ENCODE measurements around the gene ZNF132. TPM values are rescaled to one million over a fixed set of nuclear protein-coding genes. Genes with fewer than 3 reads are reported as not detected.
"Not testable (repeated sequence)": the region's sequence is repeated elsewhere in the genome, so short reads cannot be mapped to it uniquely, and the experiment has no call there.

ZNF132 gene
- total RNA-seq, 2 experiments from 2014 or later, result 4.8 to 5.3 TPM

- Mint-ChIP-seq H3K4me3 (no peak overlapping the region), H3K27ac (no peak overlapping the region), H3K9me3 (peaks cover 2% of the 10 kb centered on the region), H3K36me3 (ENCODE audit: low read depth) (peaks cover 14% of the 10 kb centered on the region), H3K27me3 (no peaks in the 10 kb centered on the region), H3K4me1 (peaks cover 1% of the 10 kb centered on the region)
- ChIA-PET POLR2A (no interaction called here), CTCF (interaction anchor here (0.8 to 1.0 kb wide), 2 partner anchors 15 to 25 kb away, joined by 3 to 4 read pairs; no protein-coding TSS in a partner anchor)
- no peak for DNase-seq
Observed at GRCh38 chr19:58460039-58460438, 20.1 kb upstream of the ZNF132 start.

GRCh38 chr19:58456111-58456510, 16.2 kb upstream of the ZNF132 start:
- peaks cover 2% of the 10 kb centered on the region for H3K9me3 Mint-ChIP-seq

GRCh38 chr19:58455306-58455705, 15.4 kb upstream of the ZNF132 start:
- no peak overlapping the region for H3K27ac Mint-ChIP-seq
- DNase-seq, result no peak
- peaks cover 4% of the 10 kb centered on the region for H3K9me3 Mint-ChIP-seq
- no peak overlapping the region for H3K4me3 Mint-ChIP-seq
- POLR2A ChIA-PET, result no interaction called here
- H3K36me3 Mint-ChIP-seq (ENCODE audit: low read depth), result peaks cover 20% of the 10 kb centered on the region
- CTCF ChIA-PET, result interaction anchor here (1.2 to 1.6 kb wide), 2 partner anchors 11 to 14 kb away, joined by 3 read pairs; no protein-coding TSS in a partner anchor
- peaks cover 2% of the 10 kb centered on the region for H3K27me3 Mint-ChIP-seq
- H3K4me1 Mint-ChIP-seq, result peaks cover 27% of the 10 kb centered on the region

More at GRCh38 chr19:58456111-58456510, 16.2 kb upstream of the ZNF132 start:
- no peak for DNase-seq
- Mint-ChIP-seq H3K27me3 (peaks cover 2% of the 10 kb centered on the region), H3K4me1 (peaks cover 19% of the 10 kb centered on the region), H3K4me3 (no peak overlapping the region), H3K27ac (no peak overlapping the region), H3K36me3 (ENCODE audit: low read depth) (peaks cover 20% of the 10 kb centered on the region)
- ChIA-PET CTCF (no interaction called here), POLR2A (no interaction called here)

GRCh38 chr19:58453743-58454142, 13.8 kb upstream of the ZNF132 start:
- ChIA-PET POLR2A (no interaction called here), CTCF (interaction anchor here (1.6 kb wide), 1 partner anchor 9 kb away, joined by 3 read pairs; no protein-coding TSS in a partner anchor)
- peaks cover 18% of the 10 kb centered on the region for H3K36me3 Mint-ChIP-seq (ENCODE audit: low read depth)
- peaks cover 6% of the 10 kb centered on the region for H3K9me3 Mint-ChIP-seq
- H3K4me3 Mint-ChIP-seq, result no peak overlapping the region
- peaks cover 4% of the 10 kb centered on the region for H3K27me3 Mint-ChIP-seq
- no peak for DNase-seq
- H3K4me1 Mint-ChIP-seq, result peaks cover 27% of the 10 kb centered on the region
- peak overlapping the region; percentile 11 for H3K27ac Mint-ChIP-seq

- H3K27ac Mint-ChIP-seq, result peak within 1 kb of the TSS; percentile 63
- H3K4me3 Mint-ChIP-seq, result peak within 1 kb of the TSS; percentile 78
Observed at GRCh38 chr19:58451358-58452101, 11.6 kb upstream of the ZNF132 start, which contains the start of gene ZNF324B. Gene ZNF324B (plus strand): TSS chr19:58451622. CDS start chr19:58453702, 2,080 bp downstream.

GRCh38 chr19:58450856-58451357, 11.0 kb upstream of the ZNF132 start:
- DNase-seq, result no peak
- H3K27ac Mint-ChIP-seq, result peak overlapping the region; percentile 3
- H3K36me3 Mint-ChIP-seq (ENCODE audit: low read depth), result peaks cover 7% of the 10 kb centered on the region
- H3K9me3 Mint-ChIP-seq, result peaks cover 11% of the 10 kb centered on the region
- POLR2A ChIA-PET, result no interaction called here
- peak overlapping the region; percentile 78 for H3K4me3 Mint-ChIP-seq
- CTCF ChIA-PET, result interaction anchor here (0.5 to 1.3 kb wide), 5 partner anchors 8 to 187 kb away, joined by 3 to 5 read pairs (median 4); no protein-coding TSS in a partner anchor
- H3K27me3 Mint-ChIP-seq, result peaks cover 6% of the 10 kb centered on the region
- H3K4me1 Mint-ChIP-seq, result peaks cover 25% of the 10 kb centered on the region

More at GRCh38 chr19:58451358-58452101, 11.6 kb upstream of the ZNF132 start, which contains the start of gene ZNF324B:
- Mint-ChIP-seq H3K9me3 (peaks cover 11% of the 10 kb centered on the region), H3K27me3 (peaks cover 6% of the 10 kb centered on the region), H3K36me3 (ENCODE audit: low read depth) (peaks cover 8% of the 10 kb centered on the region), H3K4me1 (peaks cover 25% of the 10 kb centered on the region)
- DNase-seq, result peak; percentile 97
- ChIA-PET POLR2A (no interaction called here), CTCF (interaction anchor here (0.5 to 1.3 kb wide), 4 partner anchors 9 to 187 kb away, joined by 3 to 5 read pairs (median 4); no protein-coding TSS in a partner anchor)

GRCh38 chr19:58449980-58450379, 10.0 kb upstream of the ZNF132 start:
- CTCF ChIA-PET, result interaction anchor here (0.7 to 1.7 kb wide), 3 partner anchors 8 to 16 kb away, joined by 3 to 4 read pairs (median 3); no protein-coding TSS in a partner anchor
- H3K36me3 Mint-ChIP-seq (ENCODE audit: low read depth); DNase-seq; H3K27me3 Mint-ChIP-seq; H3K27ac Mint-ChIP-seq; H3K4me3 Mint-ChIP-seq; POLR2A ChIA-PET: not testable (repeated sequence)
- peaks cover 25% of the 10 kb centered on the region for H3K4me1 Mint-ChIP-seq
- peaks cover 11% of the 10 kb centered on the region for H3K9me3 Mint-ChIP-seq

- peaks cover 25% of the 10 kb centered on the region for H3K4me1 Mint-ChIP-seq
- DNase-seq; H3K27ac Mint-ChIP-seq; POLR2A ChIA-PET; H3K36me3 Mint-ChIP-seq (ENCODE audit: low read depth); H3K27me3 Mint-ChIP-seq; H3K4me3 Mint-ChIP-seq: not testable (repeated sequence)
- peaks cover 11% of the 10 kb centered on the region for H3K9me3 Mint-ChIP-seq
- CTCF ChIA-PET, result interaction anchor here (0.6 to 1.7 kb wide), 2 partner anchors 7 to 70 kb away, joined by 3 read pairs; no protein-coding TSS in a partner anchor
Observed at GRCh38 chr19:58448860-58449259, 8.9 kb upstream of the ZNF132 start.

- POLR2A ChIA-PET, H3K27ac Mint-ChIP-seq, DNase-seq, H3K4me3 Mint-ChIP-seq, H3K27me3 Mint-ChIP-seq: not testable (repeated sequence)
- H3K36me3 Mint-ChIP-seq (ENCODE audit: low read depth), result peaks cover 28% of the 10 kb centered on the region
- H3K9me3 Mint-ChIP-seq, result peaks cover 24% of the 10 kb centered on the region
- H3K4me1 Mint-ChIP-seq, result peaks cover 27% of the 10 kb centered on the region
- CTCF ChIA-PET, result interaction anchor here (1.0 kb wide), 2 partner anchors 9 to 35 kb away, joined by 4 to 5 read pairs; partner anchors contain the start of genes ZNF324B and ZNF584
Observed at GRCh38 chr19:58442986-58443385, 3.0 kb upstream of the ZNF132 start.

GRCh38 chr19:58440556-58440955, 603 bp upstream of the ZNF132 start:
- Mint-ChIP-seq H3K4me1 (peaks cover 30% of the 10 kb centered on the region), H3K4me3 (peak overlapping the region; percentile 95), H3K27ac (peak overlapping the region; percentile 93), H3K27me3 (no peaks in the 10 kb centered on the region), H3K9me3 (peaks cover 40% of the 10 kb centered on the region), H3K36me3 (ENCODE audit: low read depth) (peaks cover 52% of the 10 kb centered on the region)
- POLR2A ChIA-PET, result interaction anchor here (0.6 kb wide), 1 partner anchor 59 kb away, joined by 4 read pairs; no protein-coding TSS in a partner anchor
- CTCF ChIA-PET, result no interaction called here
- no peak for DNase-seq

- CTCF ChIA-PET, result interaction anchor here (1.0 to 1.2 kb wide), 3 partner anchors 17 to 26 kb away, joined by 3 read pairs; partner anchors contain the start of gene ZNF584
- POLR2A ChIA-PET, result no interaction called here
- Mint-ChIP-seq H3K4me1 (peaks cover 10% of the 10 kb centered on the region), H3K27me3 (no peaks in the 10 kb centered on the region), H3K9me3 (peaks cover 69% of the 10 kb centered on the region), H3K4me3 (no peak overlapping the region), H3K36me3 (ENCODE audit: low read depth) (peaks cover 76% of the 10 kb centered on the region), H3K27ac (no peak overlapping the region)
- DNase-seq, result no peak
Observed at GRCh38 chr19:58434217-58434616, 5.7 kb downstream of the ZNF132 start.

GRCh38 chr19:58429745-58430144, 10.2 kb downstream of the ZNF132 start:
- DNase-seq, result no peak
- Mint-ChIP-seq H3K36me3 (ENCODE audit: low read depth) (peaks cover 35% of the 10 kb centered on the region), H3K4me3 (no peak overlapping the region), H3K27ac (no peak overlapping the region), H3K9me3 (peaks cover 50% of the 10 kb centered on the region), H3K27me3 (no peaks in the 10 kb centered on the region), H3K4me1 (no peaks in the 10 kb centered on the region)
- CTCF ChIA-PET, result interaction anchor here (0.7 kb wide), 1 partner anchor 22 kb away, joined by 4 read pairs; the partner anchor contains the start of gene ZNF324B
- POLR2A ChIA-PET, result no interaction called here

GRCh38 chr19:58428617-58429016, 11.3 kb downstream of the ZNF132 start:
- Mint-ChIP-seq H3K36me3 (ENCODE audit: low read depth) (peaks cover 24% of the 10 kb centered on the region), H3K9me3 (peaks cover 46% of the 10 kb centered on the region), H3K27me3 (no peaks in the 10 kb centered on the region), H3K4me1 (no peaks in the 10 kb centered on the region), H3K4me3 (no peak overlapping the region), H3K27ac (no peak overlapping the region)
- ChIA-PET CTCF (no interaction called here), POLR2A (no interaction called here)
- DNase-seq, result no peak

Data from activated CD4-positive, alpha-beta T cell treated with anti-CD3 and anti-CD28 coated beads, Interleukin-2, amount 10 ng/mL, durations not matched to agents 7 days and 5 days (primary cell).